T-helper 2 cell treated with Interferon-gamma antibody and Interleukin-4, amounts not matched to agents 5 μg/mL and 100 μg/mL, for 36 hours (primary cell): ENCODE results near the gene CYTH3.

ENCODE experiments used
- DNase-seq: peaks from one replicate; pipeline ENCODE4 v3.0.0; 2021; ENCODE audit warnings: low spot score
- H3K27ac Mint-ChIP-seq: one replicate; pipeline ENCODE4 v1.8.0; 2021; ENCODE audit warnings: mild to moderate bottlenecking, mixed read lengths
- H3K27me3 Mint-ChIP-seq: one replicate; pipeline ENCODE4 v1.8.0; 2021; ENCODE audit warnings: low read depth, mixed read lengths
- H3K36me3 Mint-ChIP-seq: one replicate; pipeline ENCODE4 v1.8.0; 2021; ENCODE audit warnings: low read depth, mixed read lengths
- H3K4me1 Mint-ChIP-seq: one replicate; pipeline ENCODE4 v1.8.0; 2021; ENCODE audit warnings: low read depth, mixed read lengths
- H3K4me3 Mint-ChIP-seq: one replicate; pipeline ENCODE4 v1.8.0; 2022; ENCODE audit warnings: mild to moderate bottlenecking, moderate library complexity, mixed read lengths
- H3K9me3 Mint-ChIP-seq: one replicate; pipeline ENCODE4 v1.8.0; 2021; ENCODE audit warnings: mixed read lengths

CYTH3 gene

DNA sequence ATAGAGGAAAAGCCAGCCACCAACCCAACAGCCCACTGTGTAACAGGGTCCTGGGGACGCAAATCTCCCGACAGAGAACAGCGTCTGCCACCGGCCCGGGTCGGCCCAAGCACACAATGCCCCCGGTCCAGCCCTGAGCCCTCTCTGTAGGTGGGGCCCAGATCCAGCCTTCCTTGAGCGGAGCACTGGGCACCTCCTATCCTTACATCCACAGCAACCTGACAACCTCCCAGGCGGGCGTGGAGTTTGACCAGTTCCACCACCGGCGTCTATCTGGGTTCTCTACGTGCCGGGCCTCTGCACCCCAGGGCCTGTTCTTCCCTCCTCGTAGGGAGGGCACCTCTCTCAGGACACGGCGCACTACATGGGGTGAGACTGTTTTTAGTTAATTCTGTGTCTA, 109.0 kb downstream of the CYTH3 start:
- Mint-ChIP-seq H3K4me1 (peaks cover 16% of the 10 kb centered on the region), H3K27ac (no peak overlapping the region), H3K4me3 (no peak overlapping the region), H3K27me3 (no peaks in the 10 kb centered on the region), H3K9me3 (no peaks in the 10 kb centered on the region), H3K36me3 (peaks cover 19% of the 10 kb centered on the region)
- DNase-seq = no peak

DNA sequence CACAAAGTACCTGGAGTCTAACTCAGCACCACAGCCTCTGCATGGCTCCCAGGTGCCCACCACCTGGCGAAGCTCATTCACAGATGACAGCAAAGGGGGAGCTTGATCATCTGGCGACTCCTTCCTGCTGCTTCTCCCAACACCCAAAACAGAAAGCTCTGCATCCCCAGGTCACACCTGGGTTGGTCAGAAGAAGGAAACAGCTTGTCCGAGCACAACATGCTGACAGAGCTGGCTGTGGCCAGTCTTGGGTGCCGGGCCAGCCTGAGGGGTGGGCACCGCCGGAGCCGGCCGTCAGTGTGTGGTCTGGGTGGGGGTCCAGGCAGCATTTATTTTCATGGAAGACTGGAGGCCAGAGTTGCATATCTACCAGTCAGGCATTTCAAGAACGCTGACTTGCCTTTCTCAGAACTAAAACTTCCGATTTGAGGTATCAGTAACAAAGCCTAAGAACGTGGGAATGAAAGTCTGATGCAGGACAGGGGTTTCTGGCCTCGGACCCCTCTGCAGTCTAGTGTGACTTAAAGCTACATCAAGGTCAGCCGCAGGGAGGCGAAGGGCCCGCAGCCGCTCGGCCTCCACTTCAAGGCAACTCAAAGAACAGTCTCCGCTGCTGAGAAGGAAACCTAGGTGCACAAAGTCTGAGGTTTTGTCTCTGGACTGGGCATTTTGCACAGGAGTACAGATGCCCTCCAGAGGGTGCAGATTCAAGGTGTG, 109.6 kb downstream of the CYTH3 start:
- H3K36me3 Mint-ChIP-seq = peaks cover 21% of the 10 kb centered on the region
- no peaks in the 10 kb centered on the region for H3K27me3 Mint-ChIP-seq
- H3K4me1 Mint-ChIP-seq = peaks cover 16% of the 10 kb centered on the region
- H3K9me3 Mint-ChIP-seq = no peaks in the 10 kb centered on the region
- no peak for DNase-seq
- no peak overlapping the region for H3K4me3 Mint-ChIP-seq
- H3K27ac Mint-ChIP-seq = no peak overlapping the region

DNA sequence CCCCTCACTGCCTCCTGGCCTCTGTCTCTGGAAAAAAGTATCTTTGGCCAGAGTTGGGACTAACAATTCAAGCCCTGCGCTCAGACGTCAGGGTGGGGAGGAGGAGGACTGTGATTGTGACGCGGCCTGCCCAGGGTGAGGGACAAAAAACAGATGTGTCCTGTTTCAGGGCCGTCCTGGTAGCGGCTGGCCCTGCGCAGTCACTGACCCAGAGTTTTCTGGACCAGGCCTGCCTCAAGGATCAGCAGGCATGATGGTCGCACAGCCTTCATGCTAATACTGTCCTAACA, 110.1 kb downstream of the CYTH3 start:
- H3K36me3 Mint-ChIP-seq = peaks cover 25% of the 10 kb centered on the region

DNA sequence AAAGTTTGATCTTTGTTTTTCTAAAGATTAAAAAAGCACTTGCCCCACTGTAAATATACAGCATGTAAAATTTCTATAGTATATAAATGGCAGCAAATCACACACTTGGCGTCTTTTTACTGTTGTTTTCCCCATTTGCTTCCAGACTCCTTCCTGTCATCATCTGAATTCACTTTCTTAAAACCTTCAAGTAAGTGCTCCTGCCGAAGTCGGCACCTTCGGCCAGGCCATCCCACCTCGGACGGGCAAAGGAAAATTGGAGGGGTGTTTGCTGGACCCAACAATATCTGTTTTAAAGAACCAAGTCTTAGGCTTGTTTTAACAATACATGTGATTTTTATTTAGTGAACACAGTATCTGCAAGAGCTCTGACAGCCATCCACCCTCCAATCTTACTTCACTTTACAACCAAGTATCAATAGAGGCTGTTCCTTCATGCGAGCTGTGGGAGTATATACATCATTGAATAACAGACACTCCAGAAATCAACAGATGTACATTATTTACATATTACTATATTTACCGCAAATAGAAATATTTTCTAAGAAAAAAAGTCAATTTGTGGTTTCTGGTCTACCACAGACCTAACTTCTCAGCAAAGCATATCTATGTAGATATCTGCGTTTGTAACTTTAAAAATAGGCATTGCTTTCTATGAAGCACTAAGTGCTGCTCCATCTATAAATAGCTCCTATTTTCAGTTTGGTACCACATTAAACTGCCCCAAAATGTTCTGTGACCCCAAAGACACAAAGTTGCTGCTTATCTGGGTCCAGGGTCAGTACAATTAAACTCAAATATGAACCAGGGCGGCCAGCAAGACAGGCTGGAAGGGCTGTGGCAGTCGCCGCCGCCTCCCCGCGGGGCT, 110.7 kb downstream of the CYTH3 start:
- Mint-ChIP-seq H3K27ac (no peak overlapping the region), H3K4me1 (peaks cover 16% of the 10 kb centered on the region), H3K36me3 (peaks cover 27% of the 10 kb centered on the region), H3K27me3 (no peaks in the 10 kb centered on the region), H3K9me3 (no peaks in the 10 kb centered on the region), H3K4me3 (peak overlapping the region; percentile 39)
- DNase-seq = no peak

More for the DNA sequence above, 110.1 kb downstream of the CYTH3 start:
- Mint-ChIP-seq H3K4me3 (peak overlapping the region; percentile 39), H3K9me3 (no peaks in the 10 kb centered on the region), H3K27me3 (no peaks in the 10 kb centered on the region), H3K27ac (no peak overlapping the region), H3K4me1 (peaks cover 16% of the 10 kb centered on the region)
- DNase-seq = no peak

DNA sequence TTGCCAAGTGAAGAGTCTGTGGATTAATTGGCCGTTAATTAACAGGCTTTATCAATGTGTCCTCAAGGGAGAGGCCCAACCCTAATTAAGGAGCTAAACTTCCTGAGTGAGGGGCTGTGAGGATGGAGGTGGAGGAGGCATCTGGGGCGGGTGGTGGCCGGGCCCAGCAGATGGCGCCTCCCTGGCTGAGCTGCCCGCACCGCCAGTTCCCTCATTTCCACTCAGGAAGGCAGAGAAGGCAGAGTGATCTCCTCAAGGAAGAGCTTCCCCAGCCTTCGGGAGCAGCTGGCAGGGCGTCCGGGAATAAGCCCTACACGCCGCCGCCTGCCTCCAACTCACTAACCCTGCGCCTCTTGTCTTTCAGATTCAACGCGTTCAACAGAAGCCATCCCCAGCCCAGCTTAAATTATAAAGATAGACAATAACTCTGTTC, 112.2 kb downstream of the CYTH3 start:
- peaks cover 16% of the 10 kb centered on the region for H3K4me1 Mint-ChIP-seq
- H3K36me3 Mint-ChIP-seq = peaks cover 33% of the 10 kb centered on the region
- DNase-seq = no peak
- H3K4me3 Mint-ChIP-seq = no peak overlapping the region
- no peaks in the 10 kb centered on the region for H3K27me3 Mint-ChIP-seq
- H3K9me3 Mint-ChIP-seq = no peaks in the 10 kb centered on the region
- H3K27ac Mint-ChIP-seq = no peak overlapping the region

DNA sequence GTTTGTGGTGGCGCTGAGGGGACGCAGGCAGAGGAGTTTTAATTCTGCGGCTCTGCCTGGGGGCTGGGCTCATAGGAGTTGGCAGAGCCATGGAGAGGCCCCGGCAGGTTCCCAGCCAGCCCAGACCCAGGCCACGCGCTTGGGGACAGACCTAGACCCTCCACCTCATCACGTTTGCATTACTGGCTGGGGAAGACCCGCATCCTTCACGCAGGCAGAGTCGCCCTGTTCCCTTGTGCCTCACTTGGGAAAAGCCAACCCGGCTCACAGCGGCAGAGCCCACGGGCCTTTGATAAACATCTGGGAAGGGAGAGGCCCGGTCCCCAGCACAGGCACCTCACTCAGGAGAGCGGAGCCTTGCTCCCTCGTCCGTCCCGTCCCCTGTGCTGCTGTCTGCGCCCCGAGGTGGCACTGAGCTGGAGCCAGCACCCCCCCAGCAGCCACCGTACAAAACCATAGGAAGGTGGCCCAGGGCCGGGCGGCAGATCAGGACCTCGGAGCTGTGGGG, 112.8 kb downstream of the CYTH3 start:
- Mint-ChIP-seq H3K27ac (no peak overlapping the region), H3K4me3 (no peak overlapping the region), H3K9me3 (no peaks in the 10 kb centered on the region), H3K36me3 (peaks cover 37% of the 10 kb centered on the region), H3K27me3 (no peaks in the 10 kb centered on the region), H3K4me1 (peaks cover 16% of the 10 kb centered on the region)
- DNase-seq = no peak

DNA sequence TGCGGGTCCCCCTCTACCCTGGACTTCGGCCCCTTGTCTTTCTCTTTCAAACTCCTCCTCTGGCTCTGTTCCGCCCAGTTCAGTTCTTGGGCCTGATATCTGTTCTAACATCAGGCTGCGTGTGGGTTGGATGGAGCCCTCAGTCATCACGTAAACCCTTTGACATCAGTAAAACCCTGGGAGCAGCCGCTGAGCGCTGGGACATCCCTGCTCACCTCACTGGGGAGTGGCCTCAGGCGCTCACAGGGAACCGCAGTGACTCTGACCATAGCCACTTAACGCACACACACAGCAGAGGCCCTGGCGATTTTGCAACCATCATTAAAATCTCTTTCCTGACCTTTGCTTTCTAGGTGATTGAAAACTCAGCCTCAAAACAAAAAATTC, 113.3 kb downstream of the CYTH3 start:
- H3K4me3 Mint-ChIP-seq = no peak overlapping the region
- H3K4me1 Mint-ChIP-seq = peaks cover 16% of the 10 kb centered on the region
- no peak for DNase-seq
- peaks cover 37% of the 10 kb centered on the region for H3K36me3 Mint-ChIP-seq
- H3K9me3 Mint-ChIP-seq = no peaks in the 10 kb centered on the region
- no peak overlapping the region for H3K27ac Mint-ChIP-seq
- H3K27me3 Mint-ChIP-seq = no peaks in the 10 kb centered on the region

DNA sequence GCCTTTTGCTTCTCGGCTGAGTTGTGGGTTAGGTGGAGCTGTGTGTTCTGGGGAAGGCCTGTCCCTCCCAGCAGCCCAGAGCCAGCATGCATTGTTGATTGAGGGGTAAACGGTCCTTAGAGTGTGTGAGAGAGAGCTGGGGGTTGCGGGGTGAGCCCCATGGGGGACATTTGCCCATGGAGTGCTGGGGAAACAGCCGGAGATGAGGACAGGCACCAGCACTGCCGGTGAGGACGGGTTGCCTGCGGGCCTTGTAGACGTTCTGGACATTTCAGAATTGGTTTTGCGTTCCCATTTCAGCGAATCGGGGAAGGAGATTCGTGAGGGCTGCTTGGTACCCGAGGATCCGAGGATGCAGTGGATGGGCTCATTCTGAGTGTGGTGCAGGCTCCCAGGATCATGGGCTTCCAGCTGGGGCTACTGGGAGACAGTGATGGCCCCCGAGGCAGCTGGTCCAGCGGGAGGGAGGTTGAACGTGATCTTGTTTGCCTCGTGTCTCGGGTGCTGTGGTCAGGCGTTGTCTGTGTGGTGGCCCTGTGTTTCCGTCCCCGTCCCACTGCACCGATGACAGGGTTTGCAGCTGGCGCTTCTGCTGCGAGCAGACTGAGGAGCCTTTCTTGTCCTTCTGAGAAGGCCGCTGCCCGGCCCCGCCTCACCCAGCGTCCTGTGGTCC, 113.9 kb downstream of the CYTH3 start:
- H3K27me3 Mint-ChIP-seq = no peaks in the 10 kb centered on the region
- H3K36me3 Mint-ChIP-seq = peaks cover 37% of the 10 kb centered on the region
- H3K4me3 Mint-ChIP-seq = no peak overlapping the region
- no peaks in the 10 kb centered on the region for H3K9me3 Mint-ChIP-seq
- H3K4me1 Mint-ChIP-seq = peaks cover 16% of the 10 kb centered on the region
- no peak for DNase-seq
- H3K27ac Mint-ChIP-seq = no peak overlapping the region

DNA sequence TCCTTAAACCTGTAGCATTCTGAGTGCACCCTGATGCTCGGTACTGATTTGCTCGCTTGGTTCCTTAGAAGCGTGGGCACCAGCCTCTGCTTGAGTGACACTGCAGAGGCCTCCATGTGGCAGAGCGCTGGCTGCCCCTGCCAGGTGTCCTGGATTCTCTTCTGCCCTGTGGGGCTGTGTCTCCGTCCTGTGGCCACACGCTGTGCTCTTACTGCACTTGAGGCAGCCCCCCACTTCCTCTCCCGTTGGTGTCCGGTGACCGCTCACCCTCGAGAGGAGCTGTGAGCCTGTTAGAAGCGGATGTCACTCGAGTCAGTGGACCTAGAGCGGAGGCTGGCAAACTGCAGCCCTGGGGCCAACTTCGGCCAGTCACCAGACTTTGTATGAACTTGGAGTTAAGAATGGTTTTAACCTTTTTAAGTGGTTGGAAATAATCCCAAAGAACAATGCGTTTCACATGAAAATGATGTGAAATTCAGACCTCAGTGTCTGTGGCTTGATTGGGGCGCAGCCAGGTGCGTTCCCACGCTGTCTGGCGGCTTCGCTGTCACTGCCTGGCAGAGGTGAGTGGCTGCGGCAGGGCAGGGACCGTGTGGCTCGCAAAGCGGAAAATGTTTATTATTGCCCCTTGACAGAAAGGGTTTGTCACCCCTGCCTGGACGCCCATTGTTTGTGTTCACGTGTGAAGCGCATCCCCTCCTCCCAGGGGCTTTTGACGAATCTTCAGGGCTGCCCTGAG, 114.6 kb downstream of the CYTH3 start:
- DNase-seq = no peak
- no peak overlapping the region for H3K27ac Mint-ChIP-seq
- H3K9me3 Mint-ChIP-seq = no peaks in the 10 kb centered on the region
- H3K4me3 Mint-ChIP-seq = no peak overlapping the region
- H3K27me3 Mint-ChIP-seq = no peaks in the 10 kb centered on the region
- H3K4me1 Mint-ChIP-seq = peaks cover 16% of the 10 kb centered on the region
- peaks cover 39% of the 10 kb centered on the region for H3K36me3 Mint-ChIP-seq

DNA sequence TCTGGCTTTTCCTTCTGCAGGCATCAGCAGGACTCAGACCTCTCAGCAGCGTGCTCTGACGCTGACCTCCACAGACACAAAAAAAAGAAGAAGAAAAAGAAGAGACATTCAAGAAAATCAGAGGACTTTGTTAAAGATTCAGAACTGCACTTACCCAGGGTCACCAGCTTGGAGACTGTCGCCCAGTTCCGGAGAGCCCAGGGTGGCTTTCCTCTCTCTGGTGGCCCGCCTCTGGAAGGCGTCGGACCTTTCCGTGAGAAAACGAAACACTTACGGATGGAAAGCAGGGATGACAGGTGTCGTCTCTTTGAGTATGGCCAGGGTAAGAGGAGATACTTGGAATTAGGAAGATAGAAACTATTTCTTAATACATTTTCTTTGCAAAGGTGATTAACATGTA, 115.7 kb downstream of the CYTH3 start:
- no peak overlapping the region for H3K27ac Mint-ChIP-seq
- no peaks in the 10 kb centered on the region for H3K27me3 Mint-ChIP-seq
- no peak overlapping the region for H3K4me3 Mint-ChIP-seq
- no peaks in the 10 kb centered on the region for H3K9me3 Mint-ChIP-seq
- H3K4me1 Mint-ChIP-seq = peaks cover 8% of the 10 kb centered on the region
- DNase-seq = no peak
- H3K36me3 Mint-ChIP-seq = peaks cover 39% of the 10 kb centered on the region

DNA sequence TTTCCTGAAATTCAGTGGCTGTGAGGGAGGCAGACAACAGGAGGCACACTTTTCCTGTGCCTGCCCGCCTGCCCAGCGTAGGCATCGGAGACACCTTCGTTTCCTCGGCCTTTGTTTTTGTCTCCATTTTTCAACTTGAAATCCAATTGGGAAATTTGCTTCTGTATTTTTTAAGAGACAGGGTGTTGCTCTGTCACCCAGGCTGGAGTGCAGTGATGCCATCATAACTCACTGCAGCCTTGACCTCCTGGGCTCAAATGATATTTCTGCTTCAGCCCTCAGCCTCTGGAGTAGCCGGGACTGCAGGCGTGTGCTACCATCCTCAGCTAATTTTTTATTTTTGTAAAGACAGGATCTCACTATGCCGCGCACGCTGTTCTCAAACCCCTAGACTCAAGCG, 116.8 kb downstream of the CYTH3 start:
- H3K36me3 Mint-ChIP-seq = peaks cover 36% of the 10 kb centered on the region
- no peak overlapping the region for H3K27ac Mint-ChIP-seq
- no peak for DNase-seq
- H3K4me3 Mint-ChIP-seq = no peak overlapping the region
- no peaks in the 10 kb centered on the region for H3K27me3 Mint-ChIP-seq
- H3K9me3 Mint-ChIP-seq = no peaks in the 10 kb centered on the region
- peaks cover 2% of the 10 kb centered on the region for H3K4me1 Mint-ChIP-seq

DNA sequence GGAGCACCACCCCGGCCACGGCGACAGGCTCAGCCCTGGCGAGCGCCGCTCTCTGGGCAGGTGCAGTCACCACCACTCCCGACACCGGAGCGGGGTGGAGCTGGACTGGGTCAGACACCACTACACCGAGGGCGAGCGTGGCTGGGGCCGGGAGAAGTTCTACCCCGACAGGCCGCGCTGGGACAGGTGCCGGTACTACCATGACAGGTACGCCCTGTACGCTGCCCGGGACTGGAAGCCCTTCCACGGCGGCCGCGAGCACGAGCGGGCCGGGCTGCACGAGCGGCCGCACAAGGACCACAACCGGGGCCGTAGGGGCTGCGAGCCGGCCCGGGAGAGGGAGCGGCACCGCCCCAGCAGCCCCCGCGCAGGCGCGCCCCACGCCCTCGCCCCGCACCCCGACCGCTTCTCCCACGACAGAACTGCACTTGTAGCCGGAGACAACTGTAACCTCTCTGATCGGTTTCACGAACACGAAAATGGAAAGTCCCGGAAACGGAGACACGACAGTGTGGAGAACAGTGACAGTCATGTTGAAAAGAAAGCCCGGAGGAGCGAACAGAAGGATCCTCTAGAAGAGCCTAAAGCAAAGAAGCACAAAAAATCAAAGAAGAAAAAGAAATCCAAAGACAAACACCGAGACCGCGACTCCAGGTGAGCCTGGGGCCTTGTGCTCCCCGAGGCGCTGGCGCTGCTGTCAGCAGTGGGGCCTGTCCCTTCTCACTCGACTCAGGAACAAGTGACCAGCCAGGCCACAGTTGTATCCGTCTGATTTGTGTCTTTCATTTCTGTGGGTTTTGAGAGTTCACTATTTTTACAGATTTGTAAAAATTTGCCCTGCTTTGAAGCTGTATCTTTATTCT, 117.7 kb downstream of the CYTH3 start:
- no peak overlapping the region for H3K4me3 Mint-ChIP-seq
- DNase-seq = no peak
- H3K9me3 Mint-ChIP-seq = no peaks in the 10 kb centered on the region
- no peaks in the 10 kb centered on the region for H3K4me1 Mint-ChIP-seq
- peaks cover 36% of the 10 kb centered on the region for H3K36me3 Mint-ChIP-seq
- no peak overlapping the region for H3K27ac Mint-ChIP-seq
- H3K27me3 Mint-ChIP-seq = no peaks in the 10 kb centered on the region
